ENCODE results near the gene GPI. TPM values are rescaled to one million over a fixed set of nuclear protein-coding genes. Genes with fewer than 3 reads are reported as not detected.

GPI gene
- total RNA-seq, 4 donors from 2014 or later = 156 to 258 (median 211) TPM

DNA sequence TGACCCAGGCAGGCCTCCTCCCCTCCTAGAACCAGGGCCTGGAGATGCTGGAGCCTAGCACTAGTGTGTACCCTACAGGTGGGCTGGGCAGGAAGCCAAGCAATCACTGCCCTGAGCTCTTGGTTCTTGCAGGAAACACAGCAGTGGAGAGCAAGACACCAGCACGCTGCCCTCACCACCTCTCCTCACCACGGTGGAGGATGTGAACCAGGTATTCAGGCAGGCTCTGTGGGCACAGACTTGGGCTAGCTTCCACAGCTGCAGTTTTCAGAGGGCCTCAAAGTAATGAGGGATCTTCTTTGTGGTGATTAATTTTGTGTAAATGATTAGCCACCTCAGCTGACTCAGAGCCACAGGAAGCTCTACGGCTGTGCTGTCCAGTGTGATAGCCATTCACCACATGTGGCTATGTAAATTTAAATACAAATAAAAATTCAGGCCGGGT lies 13.6 kb upstream of the GPI start:
- DNase-seq (ENCODE audit: low spot score) (no peak), ATAC-seq (ENCODE audit: low FRiP score) (no peak)
- TF ChIP-seq, protein P1, sequence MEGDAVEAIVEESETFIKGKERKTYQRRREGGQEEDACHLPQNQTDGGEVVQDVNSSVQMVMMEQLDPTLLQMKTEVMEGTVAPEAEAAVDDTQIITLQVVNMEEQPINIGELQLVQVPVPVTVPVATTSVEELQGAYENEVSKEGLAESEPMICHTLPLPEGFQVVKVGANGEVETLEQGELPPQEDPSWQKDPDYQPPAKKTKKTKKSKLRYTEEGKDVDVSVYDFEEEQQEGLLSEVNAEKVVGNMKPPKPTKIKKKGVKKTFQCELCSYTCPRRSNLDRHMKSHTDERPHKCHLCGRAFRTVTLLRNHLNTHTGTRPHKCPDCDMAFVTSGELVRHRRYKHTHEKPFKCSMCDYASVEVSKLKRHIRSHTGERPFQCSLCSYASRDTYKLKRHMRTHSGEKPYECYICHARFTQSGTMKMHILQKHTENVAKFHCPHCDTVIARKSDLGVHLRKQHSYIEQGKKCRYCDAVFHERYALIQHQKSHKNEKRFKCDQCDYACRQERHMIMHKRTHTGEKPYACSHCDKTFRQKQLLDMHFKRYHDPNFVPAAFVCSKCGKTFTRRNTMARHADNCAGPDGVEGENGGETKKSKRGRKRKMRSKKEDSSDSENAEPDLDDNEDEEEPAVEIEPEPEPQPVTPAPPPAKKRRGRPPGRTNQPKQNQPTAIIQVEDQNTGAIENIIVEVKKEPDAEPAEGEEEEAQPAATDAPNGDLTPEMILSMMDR (IDR thresholded peaks at IDR 0.05) = no peak

DNA sequence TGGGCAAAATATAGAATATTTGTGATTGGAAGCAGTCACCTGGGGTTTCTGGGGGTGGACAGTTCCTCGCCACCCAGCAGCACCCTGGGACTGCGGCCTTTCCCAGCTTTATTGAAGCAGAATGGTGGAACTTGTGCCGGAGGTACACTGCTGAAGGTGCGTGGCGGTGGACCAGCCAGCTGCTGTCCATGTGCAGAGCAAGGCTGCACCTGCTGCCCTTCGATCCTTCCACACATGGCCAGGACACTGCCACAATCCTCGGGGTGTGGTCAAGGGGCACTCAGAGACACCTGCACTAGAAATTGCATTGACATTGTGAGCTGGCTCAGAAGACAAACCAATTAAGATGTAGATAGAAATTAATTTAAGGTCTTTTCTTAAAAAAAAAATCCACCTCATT lies 11.4 kb upstream of the GPI start:
- no peak for DNase-seq (ENCODE audit: low spot score)
- TF ChIP-seq, protein P1 (IDR thresholded peaks at IDR 0.05) = no peak
- ATAC-seq (ENCODE audit: low FRiP score) = no peak

DNA sequence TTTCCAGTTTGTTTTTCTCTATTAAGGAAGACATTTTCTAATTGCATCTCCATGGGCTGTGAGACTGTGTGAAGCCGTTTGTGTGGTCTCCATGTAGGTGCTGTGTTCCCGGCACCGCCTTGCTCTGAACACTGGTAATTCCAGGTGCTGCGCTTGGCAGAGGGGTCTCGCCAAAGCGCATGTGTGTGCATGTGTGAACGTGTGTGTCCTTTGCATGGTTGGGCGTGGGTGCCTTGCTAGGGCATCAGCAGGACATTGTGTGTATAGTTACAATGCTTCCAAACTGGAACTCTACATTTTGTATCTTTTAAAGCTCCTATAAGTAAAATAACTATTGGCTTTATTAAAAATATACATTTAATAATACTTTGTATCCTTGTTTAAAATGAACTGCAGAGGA lies 9.8 kb upstream of the GPI start:
- TF ChIP-seq, protein P1 (IDR thresholded peaks at IDR 0.05) = no peak
- ATAC-seq (ENCODE audit: low FRiP score) = no peak
- DNase-seq (ENCODE audit: low spot score) = no peak

DNA sequence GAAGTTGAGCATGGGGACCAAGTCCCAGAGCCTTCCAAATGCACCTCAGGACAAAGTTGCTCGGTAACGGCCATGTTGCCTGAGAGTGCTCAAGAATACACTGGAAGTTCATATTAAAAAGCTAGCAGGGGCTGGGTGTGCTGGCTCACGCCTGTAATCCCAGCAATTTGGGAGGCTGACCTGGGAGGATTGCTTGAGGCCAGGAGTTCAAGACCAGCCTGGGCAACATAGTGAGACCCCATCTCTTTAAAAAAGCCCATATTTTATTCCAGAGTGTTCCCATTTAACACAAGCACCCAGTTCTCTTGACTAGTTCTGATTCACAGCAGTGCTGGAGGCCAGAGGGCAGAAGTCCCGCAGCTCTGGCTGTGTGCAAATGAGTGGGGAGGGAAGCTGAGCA lies 8.1 kb upstream of the GPI start:
- TF ChIP-seq, protein P1 (IDR thresholded peaks at IDR 0.05) = no peak
- DNase-seq (ENCODE audit: low spot score) (no peak), ATAC-seq (ENCODE audit: low FRiP score) (no peak)

DNA sequence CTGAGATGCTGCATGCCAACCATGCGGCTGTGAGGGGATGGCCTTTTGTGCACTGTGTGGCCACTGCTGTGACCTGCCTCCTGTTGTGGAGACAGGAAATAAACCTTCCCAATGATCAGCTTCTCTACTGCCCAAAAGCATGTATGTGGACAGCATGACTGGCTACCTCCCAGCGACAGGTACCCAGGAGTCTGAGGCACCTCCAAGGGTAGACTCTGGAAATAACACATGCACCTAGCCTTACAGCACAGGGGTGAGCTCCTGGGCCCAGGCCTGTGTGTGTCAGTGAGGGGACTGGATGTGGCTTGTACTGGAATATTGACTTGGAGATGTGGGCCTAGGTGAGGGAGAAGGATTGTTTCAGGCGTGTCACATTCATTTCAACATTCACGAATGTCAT lies 7.6 kb upstream of the GPI start:
- DNase-seq (ENCODE audit: low spot score) (no peak), ATAC-seq (ENCODE audit: low FRiP score) (no peak)
- TF ChIP-seq, protein P1 (IDR thresholded peaks at IDR 0.05) = no peak

DNA sequence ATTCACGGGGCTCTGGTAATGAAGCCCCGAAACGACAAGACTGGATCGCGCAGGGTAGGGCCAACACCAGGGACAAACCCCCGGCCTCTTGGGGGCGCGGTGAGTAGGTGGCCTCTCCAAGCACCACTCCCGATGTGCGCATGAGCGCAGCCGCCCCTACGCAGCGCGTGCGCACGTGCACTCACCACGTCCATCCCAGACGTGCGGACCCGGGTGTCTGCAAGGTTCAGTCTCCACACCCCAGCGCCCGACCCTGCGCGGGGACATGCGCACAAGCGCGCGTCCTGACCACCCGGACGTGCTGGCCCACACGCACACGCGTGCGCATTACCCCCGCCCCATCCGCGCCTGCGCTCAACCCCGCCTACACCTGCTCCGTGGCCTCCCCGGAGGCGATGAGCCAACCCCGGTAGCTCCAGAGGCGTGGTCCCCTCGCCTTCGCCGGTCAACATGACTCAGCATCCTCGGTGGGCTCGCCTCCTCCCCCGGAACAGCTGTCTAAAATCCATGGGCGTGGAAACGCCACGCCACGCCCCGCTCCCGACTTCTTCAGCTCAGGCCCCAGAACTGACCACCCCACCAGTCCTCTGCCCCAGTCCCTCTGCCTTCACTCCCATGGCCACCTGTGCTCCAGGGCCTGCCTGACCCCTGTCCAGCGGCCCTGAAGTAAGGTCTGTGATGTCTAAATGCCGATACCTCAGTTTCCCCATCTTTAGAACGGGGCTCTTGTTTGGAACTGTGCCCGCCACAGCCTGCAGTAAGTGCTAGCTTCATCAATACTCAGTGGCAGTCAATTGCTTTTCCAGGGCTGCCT lies 5.6 kb upstream of the GPI start:
- DNase-seq (ENCODE audit: low spot score) = peak; percentile 77
- peak; percentile 97 for ATAC-seq (ENCODE audit: low FRiP score)
- TF ChIP-seq, protein P1 (IDR thresholded peaks at IDR 0.05) = no peak

DNA sequence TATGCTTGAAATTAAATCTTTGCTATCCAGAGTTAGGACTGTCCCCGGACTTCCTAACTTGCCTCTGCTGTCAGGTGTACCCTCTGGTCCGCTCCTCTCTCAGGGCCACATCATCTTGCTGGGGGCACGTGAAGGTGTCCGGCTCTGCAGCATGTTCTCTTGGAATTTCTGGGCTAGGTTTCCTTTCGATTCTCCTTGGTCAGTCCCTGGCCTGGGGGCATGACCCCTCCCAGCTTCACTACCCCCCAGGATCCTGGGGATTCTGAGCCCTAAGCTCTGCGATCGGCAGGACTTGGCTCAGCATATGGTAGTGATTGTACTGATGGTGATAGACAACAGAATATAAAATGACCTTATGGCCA lies 5.1 kb upstream of the GPI start:
- TF ChIP-seq, protein P1 (IDR thresholded peaks at IDR 0.05) = no peak
- ATAC-seq (ENCODE audit: low FRiP score) = no peak
- DNase-seq (ENCODE audit: low spot score) = no peak
